ENCODE measurements around the gene SCN2A. TPM values are rescaled to one million over a fixed set of nuclear protein-coding genes. Genes with fewer than 3 reads are reported as not detected.
"Not testable (repeated sequence)": the region's sequence is repeated elsewhere in the genome, so short reads cannot be mapped to it uniquely, and the experiment has no call there.

The SCN2A gene
- total RNA-seq, 1 donor from 2014 or later = 0.16 TPM

GRCh38 chr2:165390875-165391274 is 151.7 kb downstream of the SCN2A start:
- no peaks in the 10 kb centered on the region for H3K36me3 Mint-ChIP-seq (ENCODE audit: low read depth)
- intact Hi-C loops (cut with micrococcal nuclease) = no loop called here
- H3K4me1 Mint-ChIP-seq = no peaks in the 10 kb centered on the region
- no peak overlapping the region for H3K27ac Mint-ChIP-seq
- TF ChIP-seq CTCF (IDR thresholded peaks at IDR 0.05) = no peak
- POLR2A ChIA-PET = no interaction called here
- H3K9me3 Mint-ChIP-seq = no peaks in the 10 kb centered on the region
- ATAC-seq (ENCODE audit: low read depth) (no peak), DNase-seq (no peak)
- peaks cover 2% of the 10 kb centered on the region for H3K27me3 Mint-ChIP-seq
- CTCF ChIA-PET = no interaction called here
- H3K4me3 Mint-ChIP-seq = no peak overlapping the region

GRCh38 chr2:165391791-165392190 is 152.6 kb downstream of the SCN2A start:
- Mint-ChIP-seq H3K36me3 (ENCODE audit: low read depth) (no peaks in the 10 kb centered on the region), H3K27ac (no peak overlapping the region), H3K27me3 (peaks cover 2% of the 10 kb centered on the region), H3K4me3 (no peak overlapping the region), H3K9me3 (no peaks in the 10 kb centered on the region), H3K4me1 (no peaks in the 10 kb centered on the region)
- intact Hi-C loops (cut with micrococcal nuclease) = no loop called here
- ChIA-PET POLR2A (no interaction called here), CTCF (no interaction called here)
- DNase-seq = no peak
- TF ChIP-seq CTCF (IDR thresholded peaks at IDR 0.05) = no peak
- no peak for ATAC-seq (ENCODE audit: low read depth)

- ATAC-seq (ENCODE audit: low read depth); H3K4me3 Mint-ChIP-seq; H3K27me3 Mint-ChIP-seq; H3K27ac Mint-ChIP-seq; H3K9me3 Mint-ChIP-seq; CTCF ChIA-PET; POLR2A ChIA-PET; DNase-seq; H3K36me3 Mint-ChIP-seq (ENCODE audit: low read depth); H3K4me1 Mint-ChIP-seq: not testable (repeated sequence)
- intact Hi-C loops (cut with micrococcal nuclease) = loop anchor here (5.0 kb wide), 1 partner anchor 386 kb away; no protein-coding TSS in a partner anchor
Observed at GRCh38 chr2:165398603-165399002, 159.4 kb downstream of the SCN2A start.

GRCh38 chr2:165401285-165401852 is 162.2 kb downstream of the SCN2A start:
- no peaks in the 10 kb centered on the region for H3K9me3 Mint-ChIP-seq
- intact Hi-C loops (cut with micrococcal nuclease) = loop anchor here (1.0 to 10.0 kb wide), 7 partner anchors 297 to 727 kb away; partner anchors contain the start of genes SCN1A and TTC21B
- no peak overlapping the region for H3K27ac Mint-ChIP-seq
- ATAC-seq (ENCODE audit: low read depth) (no peak), DNase-seq (no peak)
- H3K36me3 Mint-ChIP-seq (ENCODE audit: low read depth) = no peaks in the 10 kb centered on the region
- POLR2A ChIA-PET = no interaction called here
- peak; percentile 45 for TF ChIP-seq CTCF (IDR thresholded peaks at IDR 0.05)
- peaks cover 13% of the 10 kb centered on the region for H3K27me3 Mint-ChIP-seq
- no peaks in the 10 kb centered on the region for H3K4me1 Mint-ChIP-seq
- CTCF ChIA-PET = interaction anchor here (1.1 to 4.2 kb wide), 3 partner anchors 298 to 473 kb away, joined by 3 to 49 read pairs (median 30); no protein-coding TSS in a partner anchor
- H3K4me3 Mint-ChIP-seq = no peak overlapping the region

GRCh38 chr2:165402162-165402561 is 162.9 kb downstream of the SCN2A start:
- H3K4me1 Mint-ChIP-seq = no peaks in the 10 kb centered on the region

More at GRCh38 chr2:165402162-165402561, 162.9 kb downstream of the SCN2A start:
- intact Hi-C loops (cut with micrococcal nuclease) = loop anchor here (5.0 to 10.0 kb wide), 3 partner anchors 410 to 667 kb away; partner anchors contain the start of gene TTC21B
- H3K9me3 Mint-ChIP-seq = no peaks in the 10 kb centered on the region
- CTCF ChIA-PET = interaction anchor here (0.9 to 4.2 kb wide), 5 partner anchors 12 to 726 kb away, joined by 3 to 49 read pairs (median 7); partner anchors contain the start of gene SCN1A
- no peak overlapping the region for H3K4me3 Mint-ChIP-seq
- no peak for TF ChIP-seq CTCF (IDR thresholded peaks at IDR 0.05)
- no peak overlapping the region for H3K27ac Mint-ChIP-seq
- ATAC-seq (ENCODE audit: low read depth) (no peak), DNase-seq (no peak)
- H3K36me3 Mint-ChIP-seq (ENCODE audit: low read depth) = no peaks in the 10 kb centered on the region
- POLR2A ChIA-PET = no interaction called here
- peaks cover 13% of the 10 kb centered on the region for H3K27me3 Mint-ChIP-seq

Data from activated B cell treated with CpG ODN at 0.5 μM for 24 hours (primary cell).